ENCODE data around the gene TSHB.

DNA sequence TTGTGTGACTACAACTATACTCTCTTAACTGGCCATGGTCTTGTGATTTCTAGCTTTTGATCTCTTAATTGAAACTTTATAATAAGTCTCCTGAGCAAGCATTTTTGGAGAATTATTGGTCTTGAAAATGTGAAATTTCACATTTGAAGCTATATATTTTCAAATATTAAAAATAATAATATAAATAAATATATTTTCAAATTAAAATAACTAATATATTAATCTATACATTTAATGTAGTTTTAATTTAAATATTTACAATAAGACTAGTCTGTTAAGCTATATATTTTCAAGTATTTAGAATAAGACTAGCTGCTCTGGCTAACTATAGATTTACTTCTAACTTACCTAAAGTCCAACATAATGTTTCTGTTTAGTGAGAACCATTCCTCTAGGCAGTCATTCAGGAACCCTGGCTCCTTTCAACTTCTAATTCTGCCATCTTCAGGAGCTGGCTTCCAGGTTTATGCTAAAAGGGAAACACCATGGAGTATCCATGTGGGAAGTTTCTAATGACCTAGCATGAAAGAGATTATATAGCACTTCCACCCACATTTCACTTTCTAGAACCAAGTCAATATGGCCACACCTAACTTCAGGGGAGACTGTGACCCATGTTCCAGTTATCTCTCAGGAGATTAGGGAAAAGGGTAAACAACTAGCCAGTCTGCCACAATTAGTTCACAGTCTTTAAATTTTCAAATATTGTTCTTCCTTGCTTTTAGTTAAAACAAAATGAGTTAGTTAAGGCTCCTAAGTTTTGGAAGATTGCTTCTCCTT, 31.9 kb upstream of the TSHB start:
- TF ChIP-seq, protein P1, sequence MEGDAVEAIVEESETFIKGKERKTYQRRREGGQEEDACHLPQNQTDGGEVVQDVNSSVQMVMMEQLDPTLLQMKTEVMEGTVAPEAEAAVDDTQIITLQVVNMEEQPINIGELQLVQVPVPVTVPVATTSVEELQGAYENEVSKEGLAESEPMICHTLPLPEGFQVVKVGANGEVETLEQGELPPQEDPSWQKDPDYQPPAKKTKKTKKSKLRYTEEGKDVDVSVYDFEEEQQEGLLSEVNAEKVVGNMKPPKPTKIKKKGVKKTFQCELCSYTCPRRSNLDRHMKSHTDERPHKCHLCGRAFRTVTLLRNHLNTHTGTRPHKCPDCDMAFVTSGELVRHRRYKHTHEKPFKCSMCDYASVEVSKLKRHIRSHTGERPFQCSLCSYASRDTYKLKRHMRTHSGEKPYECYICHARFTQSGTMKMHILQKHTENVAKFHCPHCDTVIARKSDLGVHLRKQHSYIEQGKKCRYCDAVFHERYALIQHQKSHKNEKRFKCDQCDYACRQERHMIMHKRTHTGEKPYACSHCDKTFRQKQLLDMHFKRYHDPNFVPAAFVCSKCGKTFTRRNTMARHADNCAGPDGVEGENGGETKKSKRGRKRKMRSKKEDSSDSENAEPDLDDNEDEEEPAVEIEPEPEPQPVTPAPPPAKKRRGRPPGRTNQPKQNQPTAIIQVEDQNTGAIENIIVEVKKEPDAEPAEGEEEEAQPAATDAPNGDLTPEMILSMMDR (IDR thresholded peaks at IDR 0.05; ENCODE audit: low read length): no peak
- no peak for TF ChIP-seq EZH2 (IDR thresholded peaks at IDR 0.05; ENCODE audit: borderline replicate concordance, low read length)
